SK-N-MC (cell line): ENCODE results near the gene NCAM2.

Source experiments
- EZH2 ChIP-seq: fragments of 200-600 bp; sonication (generic); IDR thresholded peaks from one replicate; pipeline ENCODE4 v1.6.1; 2017; ENCODE audit warnings: antibody characterized with exemption
- FOXP2 ChIP-seq: optimal IDR thresholded peaks from 2 replicates; pipeline ENCODE3; 2011; ENCODE audit warnings: mild to moderate bottlenecking, moderate library complexity; ENCODE audit not compliant: insufficient read depth; ENCODE audit errors: extremely low read length, control extremely low read depth
- POLR2AphosphoS5 ChIP-seq: IDR thresholded peaks from 2 replicates; pipeline ENCODE4 v1.6.1; 2012; ENCODE audit warnings: mild to moderate bottlenecking, low read depth, low read length, borderline replicate concordance

GRCh38 chr21:21383126-21383525 is 384.9 kb downstream of the NCAM2 start:
- TF ChIP-seq POLR2AphosphoS5 = no peak
- TF ChIP-seq EZH2 = no peak
- TF ChIP-seq FOXP2 = no peak
